IMR-90 (cell line): Measurements from ENCODE around the gene LIN7C. TPM values are rescaled to one million over a fixed set of nuclear protein-coding genes. Genes with fewer than 3 reads are reported as not detected.

Experiments used
- ATAC-seq: fragments of 200-7000 bp; cut with Tn5 transposase; 2 replicates; pipeline ENCODE4 v1.9.1; 2020; ENCODE audit warnings: low read depth, mild to moderate bottlenecking, moderate library complexity
- BruUV-seq: library from RNA; stranded (reverse); fragments of 400-500 nt; replicated peaks from 2 replicates; lab custom pipeline; 2021; lab: Mats Ljungman, UMichigan
- CTCF ChIA-PET: fragments of 300-600 bp; formaldehyde crosslinking; extraction: SDS; loops from one replicate; lab custom pipeline; 2021; ENCODE audit warnings: antibody characterized with exemption; lab: Yijun Ruan, JAX
- POLR2A ChIA-PET: fragments of 300-600 bp; sonication (Branson Sonifier 250); formaldehyde crosslinking; loops from one replicate; lab custom pipeline; 2022; ENCODE audit warnings: antibody characterized with exemption; ENCODE audit not compliant: unreplicated experiment; lab: Charles Lee
- DNase-seq: peaks from one replicate; pipeline ENCODE4 v3.0.0; 2013
- H2AFZ ChIP-seq: replicated peaks from 2 replicates; pipeline ENCODE3; 2013; ENCODE audit warnings: low read length, mild to moderate bottlenecking; ENCODE audit not compliant: poor library complexity
- H2AK5ac ChIP-seq: 2 replicates; pipeline ENCODE4 v1.6.1; 2013; ENCODE audit warnings: low read depth, low read length, inconsistent platforms
- H2AK9ac ChIP-seq: replicated peaks from 2 replicates; pipeline ENCODE3; 2013; ENCODE audit warnings: mild to moderate bottlenecking, low read depth, low read length, moderate library complexity; ENCODE audit not compliant: poor library complexity
- H2BK120ac ChIP-seq: 2 replicates; pipeline ENCODE4 v1.6.1; 2013; ENCODE audit warnings: low read depth, low read length, inconsistent platforms
- H2BK15ac ChIP-seq: 3 replicates; pipeline ENCODE4 v1.6.1; 2013; ENCODE audit warnings: low read depth, low read length, inconsistent platforms
- H2BK20ac ChIP-seq: 2 replicates; pipeline ENCODE4 v1.6.1; 2013; ENCODE audit warnings: low read depth, mild to moderate bottlenecking, inconsistent platforms, low read length, moderate library complexity
- H2BK5ac ChIP-seq: 2 replicates; pipeline ENCODE4 v1.6.1; 2013; ENCODE audit warnings: mild to moderate bottlenecking, low read depth, low read length, inconsistent platforms; ENCODE audit not compliant: poor library complexity, severe bottlenecking
- H3K14ac ChIP-seq: replicated peaks from 2 replicates; pipeline ENCODE4 v1.6.1; 2013; ENCODE audit warnings: low read depth, low read length, inconsistent platforms
- H3K18ac ChIP-seq: 2 replicates; pipeline ENCODE4 v1.6.1; 2013; ENCODE audit warnings: low read depth, low read length, control low read depth
- H3K23ac ChIP-seq: 2 replicates; pipeline ENCODE4 v1.6.1; 2013; ENCODE audit warnings: low read depth, low read length, inconsistent platforms
- H3K27ac ChIP-seq: 2 replicates; pipeline ENCODE4 v1.5.1; 2013; ENCODE audit warnings: mild to moderate bottlenecking, control low read depth, low read length; ENCODE audit not compliant: insufficient read depth
- H3K27me3 ChIP-seq: 2 replicates; pipeline ENCODE4 v1.6.1; 2013; ENCODE audit warnings: low read length; ENCODE audit not compliant: control insufficient read depth, insufficient read depth
- H3K36me3 ChIP-seq: 2 replicates; pipeline ENCODE4 v1.6.1; 2013; ENCODE audit warnings: low read length, mixed read lengths; ENCODE audit not compliant: control insufficient read depth, insufficient read depth
- H3K4ac ChIP-seq: 2 replicates; pipeline ENCODE4 v1.6.1; 2013; ENCODE audit warnings: low read depth, low read length, inconsistent platforms
- H3K4me1 ChIP-seq: 2 replicates; pipeline ENCODE4 v1.6.1; 2013; ENCODE audit warnings: low read length, mixed read lengths; ENCODE audit not compliant: control insufficient read depth, insufficient read depth
- H3K4me2 ChIP-seq: 2 replicates; pipeline ENCODE4 v1.6.1; 2013; ENCODE audit warnings: low read depth, mild to moderate bottlenecking, control low read depth, low read length, moderate library complexity
- H3K4me3 ChIP-seq: 2 replicates; pipeline ENCODE4 v1.5.1; 2013; ENCODE audit warnings: low read depth, mild to moderate bottlenecking, control low read depth, low read length, moderate library complexity; ENCODE audit not compliant: insufficient read depth
- H3K56ac ChIP-seq: 2 replicates; pipeline ENCODE4 v1.6.1; 2013; ENCODE audit warnings: low read length, inconsistent platforms; ENCODE audit not compliant: insufficient read depth; ENCODE audit errors: extremely low read depth
- H3K79me1 ChIP-seq, 2 experiments: 2 replicates each; pipeline ENCODE4 v1.6.1; 2013; ENCODE audit warnings: low read length in 2 of 2, inconsistent platforms in 1 of 2, low read depth in 1 of 2
- H3K9ac ChIP-seq: 2 replicates; pipeline ENCODE4 v1.6.1; 2013; ENCODE audit warnings: low read depth, low read length, control low read depth
- H3K9me1 ChIP-seq: 2 replicates; pipeline ENCODE4 v1.6.1; 2013; ENCODE audit warnings: low read length, inconsistent platforms; ENCODE audit not compliant: insufficient read depth
- H3K9me3 ChIP-seq: 2 replicates; pipeline ENCODE4 v1.6.1; 2013; ENCODE audit warnings: low read length; ENCODE audit not compliant: control insufficient read depth, insufficient read depth
- H4K20me1 ChIP-seq: 2 replicates; pipeline ENCODE4 v1.6.1; 2013; ENCODE audit warnings: low read length, inconsistent platforms; ENCODE audit not compliant: insufficient read depth
- H4K5ac ChIP-seq: 2 replicates; pipeline ENCODE4 v1.6.1; 2013; ENCODE audit warnings: mild to moderate bottlenecking, low read depth, low read length, control low read depth
- H4K8ac ChIP-seq, 2 experiments: 2 replicates each; pipeline ENCODE4 v1.6.1; 2013; ENCODE audit warnings: low read depth in 2 of 2, low read length in 2 of 2, control low read depth in 1 of 2, inconsistent platforms in 1 of 2
- H4K91ac ChIP-seq: 2 replicates; pipeline ENCODE4 v1.6.1; 2013; ENCODE audit warnings: low read depth, low read length, inconsistent platforms; ENCODE audit not compliant: insufficient read depth
- BHLHE40 ChIP-seq: fragments of 150-350 bp; IDR thresholded peaks from 2 replicates; pipeline ENCODE4 v1.6.1; 2016; ENCODE audit warnings: mild to moderate bottlenecking, low read depth, low read length
- CEBPB ChIP-seq: IDR thresholded peaks from 2 replicates; pipeline ENCODE4 v1.6.1; 2012; ENCODE audit warnings: low read depth, low read length, improper control_type of control experiment
- CHD1 ChIP-seq: IDR thresholded peaks from 2 replicates; pipeline ENCODE4 v1.6.1; 2012; ENCODE audit warnings: low read depth, low read length, improper control_type of control experiment
- FOS ChIP-seq: fragments of 150-350 bp; IDR thresholded peaks from 2 replicates; pipeline ENCODE4 v1.6.1; 2016; ENCODE audit warnings: low read depth, low read length
- NFE2L2 ChIP-seq: fragments of 150-350 bp; IDR thresholded peaks from 2 replicates; pipeline ENCODE4 v1.6.1; 2016; ENCODE audit warnings: low read depth, mild to moderate bottlenecking, low read length
- RAD21 ChIP-seq: IDR thresholded peaks from 2 replicates; pipeline ENCODE4 v1.6.1; 2012; ENCODE audit warnings: low read length, improper control_type of control experiment
- RCOR1 ChIP-seq: IDR thresholded peaks from 2 replicates; pipeline ENCODE4 v1.6.1; 2012; ENCODE audit warnings: mild to moderate bottlenecking, low read length, improper control_type of control experiment; ENCODE audit not compliant: insufficient replicate concordance
- USF2 ChIP-seq: fragments of 150-350 bp; IDR thresholded peaks from 2 replicates; pipeline ENCODE4 v1.6.1; 2017; ENCODE audit warnings: mild to moderate bottlenecking, antibody characterized with exemption, low read length, low read depth
- WGBS, 2 experiments: methylation state at CpG; one replicate each; pipeline versions ENCODE4 v1.1.5 to v1.1.7; 2013; ENCODE audit warnings: missing lambda C conversion rate in 2 of 2; ENCODE audit not compliant: insufficient read length in 1 of 2; ENCODE audit errors: extremely low coverage in 2 of 2; 5-methylcytosine and 5-hydroxymethylcytosine counted together
- dilution Hi-C: fragments of 300-500 bp; cut with HindIII; formaldehyde crosslinking; loops from one replicate; pipeline ENCODE4 v1.14.3; 2018; ENCODE audit warnings: low sequenced_read_pairs; ENCODE audit not compliant: unreplicated experiment
- in situ Hi-C: fragments of 300-500 bp; cut with MboI; formaldehyde crosslinking; loops from 3 replicates; pipeline ENCODE4 v1.14.3; 2019; ENCODE audit warnings: low sequenced_read_pairs, inconsistent platforms, mixed read lengths
- intact Hi-C: fragments of 100-400 bp; cut with micrococcal nuclease; formaldehyde crosslinking; loops from 2 replicates; pipeline ENCODE4 v1.10.0; 2022
- polyA plus RNA-seq, 3 experiments: library from polyadenylated mRNA; depleted of rRNA; stranded (reverse); fragments of >200 nt; gene quantifications; 2 replicates each; pipeline ENCODE4 v1.2.3, GENCODE V29; 2012; ENCODE audit warnings: low replicate concordance in 1 of 3
- total RNA-seq: library from RNA; depleted of rRNA; stranded (reverse); fragments of >200 nt; gene quantifications from 2 replicates; pipeline ENCODE4 v1.2.3, GENCODE V29; 2012

LIN7C gene
- total and polyA plus RNA-seq, 2 of the 4 experiments (the other 2 are of a cell fraction), result 12.2 to 25.5 TPM

- dilution Hi-C loops, result no loop called here
- no peak overlapping the region for H2BK5ac ChIP-seq
- 0 out of 4 replicates have a peak, but pooled peaks cover 0 to under 1% of the 10 kb centered on the region in 2 experiments for H3K79me1 ChIP-seq
- in situ Hi-C loops, result loop anchor here (25.0 kb wide), 1 partner anchor 1824 kb away; no protein-coding TSS in a partner anchor
- no peak overlapping the region for H4K91ac ChIP-seq
- no peak overlapping the region for H3K4me3 ChIP-seq
- no peaks in the 10 kb centered on the region for H3K4me1 ChIP-seq
- no peak overlapping the region for H3K4me2 ChIP-seq
- DNase-seq (no peak), ATAC-seq (no peak)
- H4K5ac ChIP-seq, result no peak overlapping the region
- no peaks in the 10 kb centered on the region for H4K20me1 ChIP-seq
- H3K18ac ChIP-seq, result no peak overlapping the region
- no peak overlapping the region for H2BK15ac ChIP-seq
- CTCF ChIA-PET, result interaction anchor here (1.4 kb wide), 1 partner anchor 11 kb away, joined by 3 read pairs; no protein-coding TSS in a partner anchor
- no peak overlapping the region for H3K56ac ChIP-seq
- 0 out of 2 replicates have a peak, but pooled peaks cover 3% of the 10 kb centered on the region for H3K9me3 ChIP-seq
- H3K9ac ChIP-seq, result no peak overlapping the region
- no peak overlapping the region for H3K4ac ChIP-seq
- H3K27ac ChIP-seq, result no peak overlapping the region
- no peak overlapping the region for H2BK120ac ChIP-seq
- no peak overlapping the region for H2BK20ac ChIP-seq
- no TSS peak for BruUV-seq
- H2AK9ac ChIP-seq, result no peak overlapping the region
- H3K27me3 ChIP-seq, result no peaks in the 10 kb centered on the region
- no peak overlapping the region for H3K14ac ChIP-seq
- H3K23ac ChIP-seq, result no peak overlapping the region
- intact Hi-C loops, result no loop called here
- no peak overlapping the region for H2AFZ ChIP-seq
- no peak overlapping the region for H4K8ac ChIP-seq
- 90% methylated on average over 2 of the region's 2 CpGs; no CpG with 5 or more reads in 1 of the 2 experiments for WGBS, 2 experiments
- TF ChIP-seq USF2 (no peak), CHD1 (no peak), NFE2L2 (no peak), BHLHE40 (no peak), RCOR1 (no peak), RAD21 (no peak), FOS (no peak), CEBPB (no peak)
- POLR2A ChIA-PET, result interaction anchor here (0.6 kb wide), 1 partner anchor 13 kb away, joined by 4 read pairs; no protein-coding TSS in a partner anchor
- H2AK5ac ChIP-seq, result no peak overlapping the region
- no peaks in the 10 kb centered on the region; the same call in 1 of the 2 replicates for H3K36me3 ChIP-seq
- no peaks in the 10 kb centered on the region; the same call in 1 of the 2 replicates for H3K9me1 ChIP-seq
Measured at GRCh38 chr11:27513389-27513788, 6.8 kb upstream of the LIN7C start.
